Islet of Langerhans (tissue), 1 donor: Measurements from ENCODE around the gene SRPK3.
"Not testable (repeated sequence)": the region's sequence is repeated elsewhere in the genome, so short reads cannot be mapped to it uniquely, and the experiment has no call there.

Experiments used
- FAIRE-seq: peaks from one replicate; lab custom pipeline; 2011; peaks lifted over from hg19 to GRCh38; lab: Jason Lieb, UNC

Gene SRPK3

DNA sequence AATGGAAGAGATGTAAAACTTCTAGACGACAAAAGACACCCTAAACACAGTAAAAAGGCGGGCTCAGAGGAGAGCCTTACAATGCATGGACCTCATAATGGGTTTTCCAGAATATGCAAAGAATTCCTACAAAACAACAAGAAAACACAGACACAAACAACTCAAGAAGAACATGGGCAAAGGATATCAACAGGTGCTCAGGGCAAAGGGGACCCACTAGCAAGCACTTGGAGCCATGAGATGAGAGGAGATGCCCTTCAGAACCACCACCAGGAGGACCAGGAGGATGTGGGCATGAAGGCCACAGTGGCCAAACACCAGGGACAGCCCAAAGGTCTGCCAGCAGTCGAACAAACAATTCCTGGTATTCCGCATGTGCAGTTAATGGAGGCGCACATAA is 32.3 kb downstream of the SRPK3 start:
- FAIRE-seq, result no peak

DNA sequence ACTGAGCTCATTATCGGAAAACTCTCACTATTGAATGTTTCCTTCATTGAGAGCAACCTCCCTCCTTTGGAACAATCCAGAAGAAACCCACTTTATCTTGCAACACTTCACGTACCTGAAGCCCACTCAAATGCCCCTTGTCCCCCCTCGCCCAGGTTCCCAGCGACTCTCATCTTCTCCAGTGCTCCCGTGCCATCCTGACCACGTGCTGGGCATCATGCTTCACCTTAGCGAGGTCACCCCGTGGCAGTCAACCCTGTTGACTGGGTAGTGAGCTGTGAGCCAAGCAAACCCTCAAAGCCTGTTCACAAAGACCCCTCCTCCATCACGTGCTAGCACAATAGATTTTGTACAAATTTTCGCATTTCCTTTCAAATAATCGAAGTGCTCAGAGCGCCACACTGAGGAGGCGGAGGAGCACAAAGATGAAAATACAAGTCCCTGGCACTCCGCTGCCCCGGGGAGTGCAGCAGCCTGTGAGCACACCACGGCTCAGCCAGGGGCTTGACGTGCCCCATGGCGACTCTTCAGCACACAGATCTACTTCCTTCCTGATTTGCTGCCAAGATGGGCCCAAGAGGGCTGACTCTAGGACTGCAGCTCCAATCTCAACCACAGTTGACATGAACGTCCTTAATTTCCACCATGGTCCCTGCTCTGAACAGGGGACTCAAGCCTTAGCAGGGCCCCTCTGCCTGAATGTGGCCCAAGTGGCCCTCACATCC is 33.9 kb downstream of the SRPK3 start:
- no peak for FAIRE-seq

DNA sequence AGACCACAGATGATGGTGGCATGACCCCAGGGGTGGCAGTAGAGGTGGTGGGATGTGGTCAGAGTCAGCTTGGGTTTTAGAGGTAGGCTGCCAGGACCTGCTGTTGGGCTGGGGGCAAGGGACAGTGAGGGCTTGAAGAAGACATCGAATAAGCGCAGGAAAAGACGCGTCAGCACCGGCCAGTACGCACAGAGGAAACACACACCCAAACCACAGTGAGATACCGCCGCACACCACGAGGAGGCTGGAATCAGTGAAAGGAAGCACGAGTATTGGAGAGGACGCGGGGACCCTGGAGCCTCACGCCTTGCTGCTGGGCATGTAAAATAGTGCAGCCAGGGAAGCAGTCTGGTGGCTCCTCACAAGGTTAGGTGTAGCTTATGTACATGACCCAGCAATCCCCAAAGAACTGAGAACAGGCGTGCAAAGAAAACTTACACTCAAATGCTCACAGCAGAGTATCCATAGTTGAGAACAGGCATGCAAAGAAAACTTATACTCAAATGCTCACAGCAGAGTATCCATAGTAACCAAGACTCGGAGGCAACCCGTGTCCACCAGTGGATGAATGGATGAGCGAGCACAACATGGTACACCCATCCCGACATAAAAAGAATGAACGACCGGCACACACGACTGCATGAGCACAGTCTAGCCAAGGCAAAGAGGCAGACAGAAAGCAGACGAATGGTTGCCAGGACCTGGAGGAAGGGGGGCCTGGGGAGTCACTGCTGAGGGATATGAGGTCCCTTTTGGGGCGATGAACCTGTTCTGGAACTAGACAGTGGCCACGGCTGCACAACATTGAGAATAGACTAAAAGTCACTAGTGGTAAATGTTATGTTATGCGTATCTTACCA is 36.2 kb downstream of the SRPK3 start:
- FAIRE-seq, result no peak

DNA sequence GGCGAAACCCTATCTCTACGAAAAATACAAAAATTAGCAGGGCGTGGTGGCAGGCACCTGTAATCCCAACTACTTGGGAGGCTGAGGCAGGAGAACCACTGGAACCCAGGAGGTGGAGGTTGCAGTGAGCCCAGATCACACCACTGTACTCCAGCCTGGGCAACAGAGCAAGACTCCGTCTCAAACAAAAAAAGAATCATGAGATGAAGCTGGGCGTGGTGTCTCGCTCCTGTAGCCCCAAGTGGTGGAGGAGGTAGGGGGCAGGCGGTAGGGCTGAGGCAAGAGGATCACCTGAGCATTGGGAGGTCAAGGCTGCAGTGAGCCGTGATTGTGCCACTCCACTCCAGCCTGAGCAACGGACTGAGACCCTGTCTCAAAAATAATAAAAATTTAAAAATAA is 37.2 kb downstream of the SRPK3 start:
- FAIRE-seq, result not testable (repeated sequence)

DNA sequence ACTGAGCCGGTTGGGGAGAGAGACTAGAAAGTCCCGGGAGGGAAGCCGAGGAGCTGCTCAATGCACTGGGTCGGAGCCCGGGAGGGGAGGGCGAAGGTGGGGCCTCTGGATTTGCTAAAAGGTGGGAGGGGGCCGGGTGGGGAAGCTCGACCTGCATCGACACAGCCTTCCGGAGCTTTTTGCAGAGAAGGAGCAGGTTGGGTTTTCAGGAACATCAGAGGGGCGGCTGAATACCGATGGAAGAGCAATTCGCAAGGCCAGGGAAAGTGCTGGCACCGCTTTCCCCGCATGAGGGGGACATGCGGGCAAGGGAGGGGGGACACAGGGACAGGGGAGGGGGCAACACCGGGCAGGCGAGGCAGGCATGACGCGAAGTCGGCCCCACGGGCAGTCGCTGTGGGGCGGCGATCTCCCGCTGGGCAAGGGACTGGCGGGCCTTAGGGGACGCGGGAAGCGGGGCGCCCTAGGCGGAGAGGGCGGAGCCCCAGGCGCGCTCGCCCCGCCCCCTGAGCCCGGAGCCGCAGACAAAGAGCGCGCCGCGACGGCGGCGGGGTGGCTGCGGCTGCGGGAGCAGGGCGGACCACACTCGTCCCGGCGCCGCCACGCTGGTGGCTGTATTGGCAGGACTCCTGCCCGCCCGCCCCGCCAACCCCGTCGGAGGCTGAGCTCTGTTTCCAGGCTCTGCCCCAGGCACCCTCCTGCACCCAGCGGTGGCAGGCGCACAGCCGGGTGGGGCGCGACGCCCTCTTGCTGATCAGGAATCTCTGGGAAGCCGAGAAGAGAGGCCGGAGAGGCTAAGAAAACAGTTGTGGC is 37.9 kb downstream of the SRPK3 start:
- no peak for FAIRE-seq

DNA sequence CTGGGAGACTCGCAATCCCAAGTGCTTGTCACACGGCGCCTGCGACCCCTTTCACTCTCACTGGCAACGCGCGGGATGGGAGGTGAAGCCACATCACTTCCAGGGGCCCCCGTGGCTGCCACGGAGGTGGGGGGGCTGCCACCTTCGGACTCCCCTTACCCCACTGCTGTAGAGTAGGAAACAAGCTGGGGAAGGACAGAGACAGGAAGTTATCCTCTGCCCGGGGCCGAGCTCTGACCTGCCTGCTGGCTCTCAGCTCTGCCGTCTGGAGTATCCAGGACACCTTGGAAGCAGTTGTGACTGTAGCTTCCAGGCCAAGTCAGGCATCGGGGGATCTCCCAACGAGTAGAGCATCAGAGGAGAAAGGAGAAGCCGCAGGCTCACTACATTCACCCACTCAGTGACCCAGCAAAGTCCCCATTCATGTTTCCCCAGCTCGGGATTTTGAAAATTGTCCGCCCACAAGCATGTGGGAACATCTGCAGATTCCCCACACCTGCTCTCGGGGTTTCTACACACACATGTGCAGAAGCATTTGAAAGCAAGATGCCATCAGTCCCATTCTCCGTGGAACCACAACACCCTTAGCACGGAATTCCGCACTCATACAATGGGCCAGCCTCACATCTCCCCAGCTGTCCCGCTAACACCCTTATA is 38.7 kb downstream of the SRPK3 start:
- no peak for FAIRE-seq

DNA sequence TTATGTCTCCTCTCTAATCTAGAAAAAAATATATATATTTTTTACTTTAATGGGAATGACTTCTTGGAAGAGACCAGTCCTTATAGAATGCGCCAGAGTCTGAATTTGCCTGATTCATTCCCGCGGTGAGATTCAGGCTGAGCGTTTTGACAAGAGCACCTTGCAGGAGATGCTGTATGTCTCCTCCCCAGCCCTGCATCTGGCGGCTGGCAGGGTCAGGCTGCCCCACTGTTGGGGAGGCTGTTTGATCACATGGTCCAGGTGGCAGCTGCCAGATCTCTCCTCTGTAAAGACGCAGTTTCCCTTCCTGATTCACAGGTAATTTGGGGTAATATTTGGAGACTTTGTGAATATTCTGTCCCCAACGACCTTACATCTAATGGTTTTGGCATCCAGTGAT is 39.8 kb downstream of the SRPK3 start:
- no peak for FAIRE-seq

DNA sequence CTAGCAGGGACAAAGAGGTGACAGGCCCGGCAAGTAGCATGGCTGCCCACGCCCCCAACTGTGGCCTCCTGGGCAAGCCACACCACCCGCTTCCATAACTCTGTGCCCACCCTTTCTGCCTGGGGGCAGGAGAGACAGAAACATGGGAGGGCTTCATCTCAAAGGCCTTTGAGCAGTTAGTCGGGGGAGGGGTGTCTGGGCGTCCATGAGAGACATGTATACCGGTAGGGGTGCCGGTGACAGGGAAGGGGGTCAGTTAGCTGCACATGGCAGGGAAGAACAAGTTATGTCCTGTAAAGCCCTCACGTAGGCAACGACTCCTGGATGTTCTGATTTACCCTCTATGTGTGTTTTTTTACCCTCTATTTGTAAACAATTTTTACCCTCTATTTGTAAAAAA is 40.2 kb downstream of the SRPK3 start:
- FAIRE-seq, result no peak

DNA sequence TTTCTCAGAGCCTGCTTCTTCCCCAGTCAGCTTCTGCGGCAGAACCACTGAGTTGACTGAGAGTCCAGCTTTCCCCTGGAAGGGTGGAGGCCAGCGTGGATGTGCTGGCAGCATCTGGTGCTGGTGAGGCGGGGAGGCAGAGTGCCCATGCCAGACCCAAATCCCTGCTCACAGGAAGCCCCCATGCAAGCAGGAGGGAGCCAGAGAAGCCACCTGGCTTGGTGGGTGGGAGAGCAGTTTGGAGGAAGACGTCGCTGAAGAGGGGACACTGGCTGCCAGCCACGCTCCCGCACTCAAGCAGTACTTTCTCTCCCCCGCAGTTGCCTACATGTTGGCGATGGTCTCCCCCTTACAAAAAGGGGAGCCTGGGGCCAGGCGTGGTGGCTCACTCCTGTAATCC is 43.5 kb downstream of the SRPK3 start:
- no peak for FAIRE-seq

DNA sequence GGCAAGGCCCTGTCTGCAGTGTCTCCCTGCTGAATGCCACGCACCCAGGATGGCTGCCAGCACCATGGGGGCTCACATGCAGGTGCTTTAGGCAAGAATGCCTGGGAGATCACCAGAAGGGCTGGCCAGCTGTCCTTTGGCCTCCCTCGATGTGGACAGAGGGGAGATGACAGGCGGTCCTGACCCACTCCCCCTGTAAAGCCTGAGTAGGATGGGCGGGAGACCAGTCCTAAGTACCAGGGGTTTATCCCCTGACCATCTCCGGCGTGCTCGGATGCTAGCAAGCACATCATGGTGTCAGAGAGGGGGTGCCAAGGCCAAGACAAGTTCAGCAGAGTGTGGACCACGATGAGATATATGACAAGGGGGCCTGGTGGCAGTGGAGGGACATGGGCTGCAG is 44.2 kb downstream of the SRPK3 start:
- no peak for FAIRE-seq

DNA sequence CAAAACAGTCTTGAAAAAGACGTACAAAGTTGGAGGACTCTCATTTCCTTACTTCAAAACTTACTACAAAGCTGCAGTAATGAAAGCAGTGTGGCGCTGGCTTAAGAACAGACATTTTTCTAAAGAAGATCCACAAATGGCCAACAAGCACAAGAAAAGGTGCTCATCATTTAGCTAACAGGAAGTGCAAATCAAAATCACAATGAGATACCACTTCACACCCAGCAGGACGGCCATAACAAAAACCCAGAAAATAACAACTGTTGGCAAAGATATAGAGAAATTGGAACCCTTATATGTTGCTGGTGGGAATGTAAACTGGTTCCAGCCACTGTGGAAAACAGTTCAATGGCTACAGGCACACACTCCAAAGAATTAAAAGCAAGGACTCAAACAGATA is 46.2 kb downstream of the SRPK3 start:
- no peak for FAIRE-seq

DNA sequence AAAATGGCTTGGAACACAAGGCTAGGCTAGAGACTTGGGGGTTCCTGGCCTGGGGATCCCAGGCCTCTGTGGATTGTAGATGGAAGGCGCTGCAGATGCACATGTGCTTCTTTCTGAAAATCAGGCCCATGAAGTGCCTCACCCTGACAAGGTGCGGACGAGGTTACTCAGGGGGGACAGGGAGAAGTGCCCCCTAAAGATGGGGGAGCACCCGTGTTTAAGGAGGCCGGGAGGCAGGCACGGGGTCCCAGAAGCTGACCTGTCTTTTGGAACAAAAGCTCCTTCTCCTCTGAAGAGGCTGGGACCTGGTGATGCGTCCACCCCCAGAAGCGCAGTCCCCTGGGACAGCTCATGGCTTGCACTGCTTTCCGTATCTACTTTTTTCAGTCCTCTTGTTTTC is 47.1 kb downstream of the SRPK3 start:
- no peak for FAIRE-seq

DNA sequence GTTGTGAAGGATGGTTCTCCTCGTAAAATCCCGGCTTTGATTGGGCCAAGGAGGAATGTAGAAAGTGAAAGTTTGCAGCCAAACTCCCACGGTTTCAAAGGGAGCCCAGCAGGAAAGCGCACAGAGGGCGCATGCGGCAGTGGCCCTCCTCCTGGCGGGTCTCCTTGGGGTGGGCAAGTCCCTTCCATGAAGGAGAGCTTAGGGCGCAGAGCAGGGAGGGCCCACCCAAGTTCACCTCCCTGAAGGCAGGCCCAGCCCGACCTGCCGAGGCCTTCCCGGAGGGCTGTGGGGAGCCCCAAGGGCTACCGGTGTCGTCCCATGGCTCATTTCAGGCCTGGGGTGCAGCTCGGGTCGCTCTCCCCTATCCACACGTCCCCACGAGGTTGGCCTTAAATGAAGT is 47.5 kb downstream of the SRPK3 start:
- FAIRE-seq, result no peak

DNA sequence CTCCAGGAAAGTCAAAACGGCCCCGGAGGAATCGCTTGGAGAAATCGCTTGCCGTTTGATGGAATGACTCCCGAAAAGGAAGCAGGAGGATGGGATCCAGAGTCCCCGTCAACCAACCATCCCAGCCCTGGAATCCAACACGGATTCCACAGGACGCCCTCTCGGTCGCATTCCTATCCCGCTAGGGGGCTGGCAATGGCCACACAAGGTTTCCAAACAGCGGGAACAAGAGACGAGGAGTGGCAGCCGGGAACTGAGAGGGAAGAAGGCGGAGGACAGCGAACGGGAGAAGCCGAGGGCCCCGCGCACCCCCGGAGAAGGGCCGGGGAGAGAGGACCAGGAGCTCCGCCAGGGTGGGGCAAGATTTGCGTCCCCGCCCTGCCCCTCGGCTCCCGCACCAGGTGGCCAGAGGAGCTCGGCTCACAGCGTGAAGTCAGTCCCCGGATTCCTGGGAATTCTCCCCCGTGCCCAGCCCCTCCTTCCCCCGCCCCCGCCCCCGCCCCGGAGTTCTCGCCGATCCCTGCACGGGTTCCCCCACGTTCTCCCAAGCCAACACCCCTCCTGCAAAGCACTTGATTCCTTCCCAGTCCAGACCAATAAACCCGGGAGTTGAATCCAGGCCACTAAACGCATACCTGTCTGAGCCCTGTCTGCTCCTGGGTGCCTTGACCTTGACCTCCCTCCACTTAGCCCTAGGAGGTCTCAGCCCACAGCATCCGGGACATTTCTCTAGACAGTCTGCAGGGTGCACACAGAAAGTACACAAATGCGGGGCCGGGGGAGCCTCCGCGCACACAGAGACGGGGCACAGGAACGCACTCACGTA is 48.1 kb downstream of the SRPK3 start:
- no peak for FAIRE-seq

DNA sequence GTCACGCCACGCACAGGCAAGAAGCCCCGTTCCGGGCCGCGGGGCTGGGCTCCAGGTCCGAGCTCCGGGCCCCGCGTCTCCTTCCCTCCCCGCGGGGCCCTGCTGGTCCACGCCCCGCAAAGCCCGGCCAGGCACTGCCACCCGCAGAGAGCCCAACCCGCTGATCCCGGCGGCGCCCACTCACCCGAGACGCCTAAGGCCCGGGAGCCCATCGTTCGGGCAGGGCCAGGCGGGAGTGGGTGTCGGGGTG is 48.6 kb downstream of the SRPK3 start:
- no peak for FAIRE-seq

DNA sequence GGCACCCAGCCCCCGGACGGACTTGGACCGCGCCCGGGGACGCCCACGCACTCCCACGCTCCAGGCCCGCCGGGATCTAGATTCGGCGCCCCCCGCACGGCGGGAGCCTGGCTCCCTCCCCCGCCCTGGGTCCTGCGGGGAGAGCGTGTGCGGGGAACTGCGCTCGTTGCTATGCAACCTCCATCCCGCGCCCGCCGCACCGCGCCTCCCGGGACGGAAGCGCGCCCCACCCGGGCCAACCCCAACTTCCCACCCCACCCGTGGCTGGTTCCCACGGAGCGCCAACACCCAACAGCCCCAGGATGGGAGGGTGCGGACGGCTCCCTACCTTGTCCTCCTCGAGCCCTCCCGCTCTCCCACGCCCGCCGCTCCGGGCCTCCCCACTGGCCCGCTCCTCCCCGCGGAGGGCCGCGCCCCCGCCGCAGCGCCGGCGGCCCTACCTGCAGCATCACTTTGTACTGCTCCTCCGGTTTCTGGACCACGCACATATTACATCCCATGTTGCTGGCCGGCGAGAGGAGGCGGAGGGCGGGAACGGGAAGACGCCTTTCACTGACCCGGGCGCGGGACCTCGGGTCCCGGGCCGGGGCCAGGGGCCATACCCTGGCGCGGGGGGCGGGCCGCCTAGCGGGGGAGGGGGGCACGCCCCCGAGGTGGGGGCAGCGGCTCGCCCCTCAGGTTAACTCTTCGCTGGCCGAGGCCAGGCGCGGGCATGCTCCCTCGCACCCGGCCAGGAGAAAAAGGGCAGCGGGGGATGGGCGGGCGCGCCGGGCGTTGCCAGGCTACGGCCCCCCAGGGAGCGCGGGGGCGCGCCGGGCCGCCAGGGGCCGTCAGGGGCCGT is 49.2 kb downstream of the SRPK3 start, which contains the start of gene PDZD4:
Gene PDZD4, minus strand, starts transcription at position 746 of the 841 bp plus-strand sequence. Its CDS starts 246 bp downstream, at position 500.
- FAIRE-seq, result no peak

DNA sequence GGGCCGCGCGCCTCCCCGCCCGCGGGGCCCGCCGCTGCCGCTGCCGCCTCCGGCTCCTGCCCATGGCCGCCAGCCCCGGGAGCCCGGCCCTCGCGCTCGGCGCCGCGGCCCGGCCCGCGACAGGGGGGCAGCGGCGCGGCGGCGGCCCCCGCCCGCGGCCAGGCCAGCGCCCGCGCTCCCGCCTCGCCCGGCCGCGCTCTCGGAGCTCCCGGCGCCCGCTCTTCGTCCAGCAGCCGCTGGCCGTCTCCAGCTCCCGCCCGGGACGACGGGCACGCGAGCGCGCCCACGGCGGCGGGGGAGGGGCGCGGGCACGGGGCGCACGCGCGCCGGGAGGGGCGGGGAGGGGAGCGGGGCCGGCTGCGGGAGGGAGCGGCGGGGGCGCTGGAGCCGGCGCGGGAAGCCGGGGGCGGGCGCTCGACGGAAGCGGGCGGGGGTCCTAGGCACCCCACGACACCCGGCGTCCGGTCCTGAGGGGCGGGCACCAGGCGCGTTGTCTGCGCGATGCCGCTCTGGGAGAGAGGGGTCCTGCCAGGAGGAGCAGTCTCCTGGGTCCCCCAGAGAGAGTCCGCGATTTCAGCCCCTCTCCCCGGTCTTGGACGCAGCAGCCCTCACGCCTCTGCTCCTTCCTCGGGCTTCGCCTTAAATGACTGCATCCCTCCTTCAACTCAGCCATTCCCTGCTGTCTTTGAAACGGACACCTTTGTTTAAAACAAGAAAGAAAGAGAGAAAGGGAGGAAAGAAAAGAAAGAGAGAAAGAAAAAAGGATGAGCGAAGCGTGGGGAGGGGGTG is 50.0 kb downstream of the SRPK3 start:
- no peak for FAIRE-seq

DNA sequence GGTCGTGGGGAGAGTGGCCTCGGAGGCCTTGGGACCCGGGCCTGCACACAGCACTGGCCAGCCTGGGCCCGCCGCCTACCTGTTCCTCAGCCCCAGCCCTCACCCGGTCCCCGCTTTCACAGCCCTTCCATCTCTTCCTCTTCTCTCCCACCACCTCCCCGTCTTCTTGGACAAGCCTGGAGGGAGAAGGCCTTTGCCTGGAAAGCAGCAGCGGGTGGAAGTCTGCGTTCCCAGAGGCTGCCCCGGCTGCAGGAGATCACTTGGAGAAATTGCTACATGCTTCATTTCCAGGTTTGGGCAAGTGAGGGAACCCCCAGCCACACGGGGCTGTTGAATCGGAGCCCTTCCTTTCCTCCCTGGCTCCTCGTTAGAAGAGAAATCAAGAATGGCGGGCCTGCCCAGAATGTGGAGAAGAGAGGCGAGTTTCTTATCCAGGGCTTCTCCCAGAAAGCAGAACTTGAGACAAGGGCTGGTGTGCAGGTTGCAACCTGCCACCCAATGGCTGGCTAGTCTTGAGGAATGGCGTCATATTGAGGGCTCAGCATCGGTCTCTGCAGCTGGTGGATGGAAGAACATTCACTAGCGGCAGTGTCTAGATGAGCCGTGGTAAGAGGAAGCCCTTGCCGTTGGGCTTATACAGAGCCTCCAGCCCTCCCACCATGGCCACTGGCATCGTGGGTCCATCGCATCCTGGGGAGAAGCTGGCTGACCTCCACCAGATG is 50.7 kb downstream of the SRPK3 start:
- FAIRE-seq, result no peak

DNA sequence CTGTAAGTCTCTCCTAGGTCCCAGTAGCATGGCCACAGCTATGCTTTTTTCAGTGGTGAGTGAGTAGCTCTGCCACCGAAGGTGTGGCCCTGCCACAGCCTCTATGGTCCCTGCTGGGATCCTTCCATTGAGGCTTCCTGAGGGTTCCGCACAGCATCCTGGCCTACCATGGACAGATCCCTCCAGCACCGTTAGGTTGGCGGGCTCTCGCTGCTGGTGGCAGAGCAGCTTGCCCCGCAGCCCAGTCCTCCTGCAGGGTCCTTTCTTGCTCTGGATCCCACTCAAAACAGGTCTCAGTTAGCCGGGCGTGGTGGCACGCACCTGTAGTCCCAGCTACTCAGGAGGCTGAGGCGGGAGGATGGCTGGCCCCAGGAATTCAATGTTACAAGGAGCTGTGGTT is 51.9 kb downstream of the SRPK3 start:
- FAIRE-seq, result no peak
